ENCODE results near the gene B4GALNT4. TPM values are rescaled to one million over a fixed set of nuclear protein-coding genes. Genes with fewer than 3 reads are reported as not detected.

Gene B4GALNT4
- total and polyA plus RNA-seq, 2 of the 13 experiments (the other 11 are each of a cell fraction or from before 2014, with no cell fraction given) = 30.5 to 50.1 TPM

- no peak for TF ChIP-seq AKNA (CRISPR knock-in tag; IDR thresholded peaks at IDR 0.05; ENCODE audit: borderline replicate concordance)
- no peak for TF ChIP-seq CREB1 (IDR thresholded peaks at IDR 0.05)
- TF ChIP-seq CREB1 (CRISPR knock-in tag; IDR thresholded peaks at IDR 0.05) = no peak
- TF ChIP-seq ZFP91 (CRISPR knock-in tag; IDR thresholded peaks at IDR 0.05; ENCODE audit: borderline replicate concordance) = peak; percentile 61
- no peak for TF ChIP-seq KDM1A (CRISPR knock-in tag; IDR thresholded peaks at IDR 0.05)
- no peak for TF ChIP-seq HDAC6 (IDR thresholded peaks at IDR 0.05; ENCODE audit: low read depth, low read length)
- no peak for TF ChIP-seq CSRNP2 (CRISPR knock-in tag; conservative IDR thresholded peaks at IDR 0.05; ENCODE audit: low read depth)
- TF ChIP-seq MBD4 (IDR thresholded peaks at IDR 0.05; ENCODE audit: borderline replicate concordance, low read length) = no peak
- no peak for TF ChIP-seq ZNF282 (IDR thresholded peaks at IDR 0.05; ENCODE audit: partially characterized antibody)
- no peak for TF ChIP-seq ZBTB26 (CRISPR knock-in tag; IDR thresholded peaks at IDR 0.05; ENCODE audit: borderline replicate concordance)
- peak; percentile 5; the same call in 1 of the 2 replicates for TF ChIP-seq PITX1 (CRISPR knock-in tag; IDR thresholded peaks at IDR 0.05)
- no peak for TF ChIP-seq ZNF562 (CRISPR knock-in tag; IDR thresholded peaks at IDR 0.05; ENCODE audit: borderline replicate concordance)
- no peak for TF ChIP-seq WIZ (CRISPR knock-in tag; IDR thresholded peaks at IDR 0.05)
- TF ChIP-seq SNAPC2 (CRISPR knock-in tag; IDR thresholded peaks at IDR 0.05) = no peak
- TF ChIP-seq ZNF496 (CRISPR knock-in tag; IDR thresholded peaks at IDR 0.05; ENCODE audit: insufficient replicate concordance) = no peak
- no peak for TF ChIP-seq NCOR1 (IDR thresholded peaks at IDR 0.05; ENCODE audit: borderline replicate concordance, low read length)
- no peak for TF ChIP-seq ELF1 (CRISPR knock-in tag; IDR thresholded peaks at IDR 0.05)
- no peak for TF ChIP-seq FOXA1 (IDR thresholded peaks at IDR 0.05)
- no peak for TF ChIP-seq FOXA1 (CRISPR knock-in tag; IDR thresholded peaks at IDR 0.05)
Observed at GRCh38 chr11:409600-410483, 40.5 kb downstream of the B4GALNT4 start (continued).
